Measurements from ENCODE around the gene AKAP8L. TPM values are rescaled to one million over a fixed set of nuclear protein-coding genes. Genes with fewer than 3 reads are reported as not detected.

The AKAP8L gene
- total and polyA plus RNA-seq, 10 of the 15 experiments (the other 5 are each of a cell fraction or from before 2014, with no cell fraction given), result 0.66 to 64.3 (median 40.0) TPM

- TF ChIP-seq MLLT1 (IDR thresholded peaks at IDR 0.05) (peak; percentile 67), BHLHE40 (IDR thresholded peaks at IDR 0.05; ENCODE audit: borderline replicate concordance in 1 of 2, low read depth in 2 of 2, low read length in 1 of 2) (peak in 1 of 2 experiments; percentile 37; a peak in 2 of 4 replicates), POLR2AphosphoS5 (IDR thresholded peaks at IDR 0.05; ENCODE audit: low read length) (peak; percentile 75; the same call in 1 of the 2 replicates), IKZF1 (conservative IDR thresholded peaks at IDR 0.05) (no peak), SMC3 (IDR thresholded peaks at IDR 0.05; ENCODE audit: borderline replicate concordance, low read length) (peak; percentile 24; the same call in 1 of the 2 replicates), MTA3 (IDR thresholded peaks at IDR 0.05; ENCODE audit: borderline replicate concordance, low read length) (no peak; the same call in 1 of the 2 replicates), IRF4 (IDR thresholded peaks at IDR 0.05; ENCODE audit: low read depth, low read length) (0 out of 2 replicates have a peak, but pooled peaks have one; percentile 7), ELK1 (IDR thresholded peaks at IDR 0.05; ENCODE audit: low read depth, low read length) (no peak), ZNF622 (IDR thresholded peaks at IDR 0.05) (no peak), NFXL1 (IDR thresholded peaks at IDR 0.05; ENCODE audit: borderline replicate concordance) (no peak), RELB (IDR thresholded peaks at IDR 0.05; ENCODE audit: low read depth) (peak; percentile 62), CHD1 (IDR thresholded peaks at IDR 0.05; ENCODE audit: low read depth, low read length) (0 out of 2 replicates have a peak, but pooled peaks have one; percentile 4), STAT3 (IDR thresholded peaks at IDR 0.05; ENCODE audit: low read depth, low read length) (0 out of 2 replicates have a peak, but pooled peaks have one; percentile 68), POLR2A (IDR thresholded peaks at IDR 0.05; ENCODE audit: low read depth, low read length) (peak; percentile 14), SUPT20H (IDR thresholded peaks at IDR 0.05; ENCODE audit: borderline replicate concordance, control insufficient read depth, low read depth, low read length) (no peak)
- TF ChIP-seq, protein P1, sequence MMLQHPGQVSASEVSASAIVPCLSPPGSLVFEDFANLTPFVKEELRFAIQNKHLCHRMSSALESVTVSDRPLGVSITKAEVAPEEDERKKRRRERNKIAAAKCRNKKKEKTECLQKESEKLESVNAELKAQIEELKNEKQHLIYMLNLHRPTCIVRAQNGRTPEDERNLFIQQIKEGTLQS (IDR thresholded peaks at IDR 0.05; ENCODE audit: borderline replicate concordance, extremely low read depth, low read depth, low read length), result no peak
- TF ChIP-seq, protein P2, sequence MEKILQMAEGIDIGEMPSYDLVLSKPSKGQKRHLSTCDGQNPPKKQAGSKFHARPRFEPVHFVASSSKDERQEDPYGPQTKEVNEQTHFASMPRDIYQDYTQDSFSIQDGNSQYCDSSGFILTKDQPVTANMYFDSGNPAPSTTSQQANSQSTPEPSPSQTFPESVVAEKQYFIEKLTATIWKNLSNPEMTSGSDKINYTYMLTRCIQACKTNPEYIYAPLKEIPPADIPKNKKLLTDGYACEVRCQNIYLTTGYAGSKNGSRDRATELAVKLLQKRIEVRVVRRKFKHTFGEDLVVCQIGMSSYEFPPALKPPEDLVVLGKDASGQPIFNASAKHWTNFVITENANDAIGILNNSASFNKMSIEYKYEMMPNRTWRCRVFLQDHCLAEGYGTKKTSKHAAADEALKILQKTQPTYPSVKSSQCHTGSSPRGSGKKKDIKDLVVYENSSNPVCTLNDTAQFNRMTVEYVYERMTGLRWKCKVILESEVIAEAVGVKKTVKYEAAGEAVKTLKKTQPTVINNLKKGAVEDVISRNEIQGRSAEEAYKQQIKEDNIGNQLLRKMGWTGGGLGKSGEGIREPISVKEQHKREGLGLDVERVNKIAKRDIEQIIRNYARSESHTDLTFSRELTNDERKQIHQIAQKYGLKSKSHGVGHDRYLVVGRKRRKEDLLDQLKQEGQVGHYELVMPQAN (conservative IDR thresholded peaks at IDR 0.05), result peak; percentile 25; the same call in 1 of the 2 replicates
- TF ChIP-seq, protein P3, sequence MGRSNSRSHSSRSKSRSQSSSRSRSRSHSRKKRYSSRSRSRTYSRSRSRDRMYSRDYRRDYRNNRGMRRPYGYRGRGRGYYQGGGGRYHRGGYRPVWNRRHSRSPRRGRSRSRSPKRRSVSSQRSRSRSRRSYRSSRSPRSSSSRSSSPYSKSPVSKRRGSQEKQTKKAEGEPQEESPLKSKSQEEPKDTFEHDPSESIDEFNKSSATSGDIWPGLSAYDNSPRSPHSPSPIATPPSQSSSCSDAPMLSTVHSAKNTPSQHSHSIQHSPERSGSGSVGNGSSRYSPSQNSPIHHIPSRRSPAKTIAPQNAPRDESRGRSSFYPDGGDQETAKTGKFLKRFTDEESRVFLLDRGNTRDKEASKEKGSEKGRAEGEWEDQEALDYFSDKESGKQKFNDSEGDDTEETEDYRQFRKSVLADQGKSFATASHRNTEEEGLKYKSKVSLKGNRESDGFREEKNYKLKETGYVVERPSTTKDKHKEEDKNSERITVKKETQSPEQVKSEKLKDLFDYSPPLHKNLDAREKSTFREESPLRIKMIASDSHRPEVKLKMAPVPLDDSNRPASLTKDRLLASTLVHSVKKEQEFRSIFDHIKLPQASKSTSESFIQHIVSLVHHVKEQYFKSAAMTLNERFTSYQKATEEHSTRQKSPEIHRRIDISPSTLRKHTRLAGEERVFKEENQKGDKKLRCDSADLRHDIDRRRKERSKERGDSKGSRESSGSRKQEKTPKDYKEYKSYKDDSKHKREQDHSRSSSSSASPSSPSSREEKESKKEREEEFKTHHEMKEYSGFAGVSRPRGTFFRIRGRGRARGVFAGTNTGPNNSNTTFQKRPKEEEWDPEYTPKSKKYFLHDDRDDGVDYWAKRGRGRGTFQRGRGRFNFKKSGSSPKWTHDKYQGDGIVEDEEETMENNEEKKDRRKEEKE (IDR thresholded peaks at IDR 0.05), result no peak
Observed at GRCh38 chr19:15378534-15379082, 40.2 kb downstream of the AKAP8L start (continued).
